ENCODE measurements around the gene GLI3. TPM values are rescaled to one million over a fixed set of nuclear protein-coding genes. Genes with fewer than 3 reads are reported as not detected.

The GLI3 gene
- total and polyA plus RNA-seq, 2 of the 4 experiments (the other 2 are of a cell fraction): 1.3 to 3.9 TPM

GRCh38 chr7:41995632-41996271, 241.3 kb downstream of the GLI3 start:
- Histone ChIP-seq H4K20me1 (ENCODE audit: insufficient read depth, low read length) (peaks cover 4% of the 10 kb centered on the region), H3K56ac (ENCODE audit: extremely low read depth, insufficient read depth, low read length) (no peak overlapping the region), H3K4ac (ENCODE audit: low read depth, low read length) (peak overlapping the region; percentile 37; the same call in 1 of the 2 replicates), H2BK120ac (ENCODE audit: low read depth, low read length) (peak overlapping the region; percentile 25), H2AK5ac (ENCODE audit: low read depth, low read length) (no peak overlapping the region; the same call in 1 of the 2 replicates), H3K9me1 (ENCODE audit: insufficient read depth, low read length) (peaks cover 17% of the 10 kb centered on the region; the same call in 1 of the 2 replicates), H3K36me3 (ENCODE audit: control insufficient read depth, insufficient read depth, low read length) (peaks cover 9% of the 10 kb centered on the region; the same call in 1 of the 2 replicates), H3K4me2 (ENCODE audit: low read depth, low read length) (no peak overlapping the region), H4K8ac (ENCODE audit: low read depth in 2 of 2, low read length in 2 of 2) (peak overlapping the region in 1 of 2 experiments; percentile 24; a peak in 1 of 4 replicates), H3K9ac (ENCODE audit: low read depth, low read length) (no peak overlapping the region), H3K23ac (ENCODE audit: low read depth, low read length) (no peak overlapping the region), H2AK9ac (replicated peaks; ENCODE audit: low read depth, low read length, poor library complexity) (no peak overlapping the region), H3K27ac (ENCODE audit: insufficient read depth, low read length) (peak overlapping the region; percentile 49; the same call in 1 of the 2 replicates), H2BK20ac (ENCODE audit: low read depth, low read length) (0 out of 2 replicates have a peak overlapping the region, but pooled peaks have one; percentile 3), H3K4me1 (ENCODE audit: control insufficient read depth, insufficient read depth, low read length) (peaks cover 26% of the 10 kb centered on the region), H3K27me3 (ENCODE audit: control insufficient read depth, insufficient read depth, low read length) (no peaks in the 10 kb centered on the region), H3K79me1 (ENCODE audit: low read depth in 1 of 2, low read length in 2 of 2) (peaks cover 0 to under 1% of the 10 kb centered on the region in 2 experiments; a peak in 1 of 4 replicates), H4K5ac (ENCODE audit: low read depth, low read length) (0 out of 2 replicates have a peak overlapping the region, but pooled peaks have one; percentile 43), H3K9me3 (ENCODE audit: control insufficient read depth, insufficient read depth, low read length) (no peaks in the 10 kb centered on the region), H4K91ac (ENCODE audit: insufficient read depth, low read depth, low read length) (peak overlapping the region; percentile 24; the same call in 1 of the 2 replicates), H3K4me3 (ENCODE audit: insufficient read depth, low read depth, low read length) (no peak overlapping the region), H2BK15ac (ENCODE audit: low read depth, low read length) (peak overlapping the region; percentile 43; the same call in 1 of the 3 replicates), H3K18ac (ENCODE audit: low read depth, low read length) (peak overlapping the region; percentile 40; the same call in 1 of the 2 replicates), H2AFZ (replicated peaks; ENCODE audit: low read length, poor library complexity) (no peak overlapping the region), H3K14ac (replicated peaks; ENCODE audit: low read depth, low read length) (0 out of 2 replicates have a peak overlapping the region, but pooled peaks have one; percentile 33), H2BK5ac (ENCODE audit: low read depth, low read length, poor library complexity, severe bottlenecking) (no peak overlapping the region)
- in situ Hi-C loops (cut with MboI; ENCODE audit: low sequenced_read_pairs) (loop anchor here (25.0 kb wide), 1 partner anchor 242 kb away; the partner anchor contains the start of gene GLI3), intact Hi-C loops (cut with micrococcal nuclease) (no loop called here), dilution Hi-C loops (cut with HindIII; ENCODE audit: low sequenced_read_pairs, unreplicated experiment) (no loop called here)
- TF ChIP-seq NFE2L2 (IDR thresholded peaks at IDR 0.05; ENCODE audit: low read depth, low read length) (no peak), FOS (IDR thresholded peaks at IDR 0.05; ENCODE audit: low read depth, low read length) (no peak), RFX5 (IDR thresholded peaks at IDR 0.05; ENCODE audit: low read depth, low read length) (no peak), RAD21 (IDR thresholded peaks at IDR 0.05; ENCODE audit: low read length) (no peak), MAZ (IDR thresholded peaks at IDR 0.05; ENCODE audit: borderline replicate concordance, low read depth, low read length) (no peak), MAFK (IDR thresholded peaks at IDR 0.05; ENCODE audit: low read depth, low read length) (no peak), RCOR1 (IDR thresholded peaks at IDR 0.05; ENCODE audit: insufficient replicate concordance, low read length) (no peak), BHLHE40 (IDR thresholded peaks at IDR 0.05; ENCODE audit: low read depth, low read length) (no peak), CEBPB (IDR thresholded peaks at IDR 0.05; ENCODE audit: low read depth, low read length) (no peak), MXI1 (IDR thresholded peaks at IDR 0.05; ENCODE audit: borderline replicate concordance, low read depth, low read length) (no peak), CHD1 (IDR thresholded peaks at IDR 0.05; ENCODE audit: low read depth, low read length) (no peak)
- TF ChIP-seq, protein P1, sequence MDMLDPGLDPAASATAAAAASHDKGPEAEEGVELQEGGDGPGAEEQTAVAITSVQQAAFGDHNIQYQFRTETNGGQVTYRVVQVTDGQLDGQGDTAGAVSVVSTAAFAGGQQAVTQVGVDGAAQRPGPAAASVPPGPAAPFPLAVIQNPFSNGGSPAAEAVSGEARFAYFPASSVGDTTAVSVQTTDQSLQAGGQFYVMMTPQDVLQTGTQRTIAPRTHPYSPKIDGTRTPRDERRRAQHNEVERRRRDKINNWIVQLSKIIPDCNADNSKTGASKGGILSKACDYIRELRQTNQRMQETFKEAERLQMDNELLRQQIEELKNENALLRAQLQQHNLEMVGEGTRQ (IDR thresholded peaks at IDR 0.05; ENCODE audit: low read depth, low read length): no peak
- POLR2A ChIA-PET (ENCODE audit: unreplicated experiment): no interaction called here
- DNase-seq: no peak
- ATAC-seq (ENCODE audit: low read depth): no peak
- CTCF ChIA-PET: no interaction called here
- BruUV-seq (replicated peaks): no TSS peak
- WGBS, 2 experiments (ENCODE audit: extremely low coverage in 2 of 2, insufficient read length in 1 of 2): no CpG with 5 or more reads among the region's 2 CpGs

Measured in IMR-90 (cell line).